HL-60/S4 treated with phorbol 12-myristate 13-acetate at 8.2 ng/mL for 4 days and 3 days (cell line): ENCODE results near the gene SLC5A11.

Experiments used
- in situ Hi-C: fragments of 300-500 bp; cut with MboI; formaldehyde crosslinking; loops from 2 replicates; pipeline ENCODE4 v1.15.0; 2022; ENCODE audit warnings: low sequenced_read_pairs

The SLC5A11 gene

DNA sequence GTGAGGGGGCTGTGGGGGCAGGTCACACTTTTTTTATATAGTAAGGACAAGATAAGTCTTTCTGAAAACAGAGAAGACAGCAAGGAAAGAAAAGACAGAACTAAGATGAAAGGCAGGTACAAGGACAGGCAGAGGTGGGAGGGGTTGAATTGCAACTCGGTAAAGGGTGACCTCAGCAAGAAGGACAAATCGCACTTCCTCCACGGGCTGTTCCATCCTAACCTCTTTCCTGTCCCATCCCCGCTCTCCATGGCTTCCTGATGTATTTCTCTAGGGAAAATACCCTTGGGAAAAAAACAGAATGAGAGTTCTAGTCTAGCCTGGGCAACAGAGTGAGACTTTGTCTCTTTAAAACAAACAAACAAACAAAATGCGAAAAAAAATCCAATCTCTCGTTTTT, 112.1 kb downstream of the SLC5A11 start:
- in situ Hi-C loops, result no loop called here
